Left kidney (tissue), 2 donors: Measurements from ENCODE around the gene CTLA4. TPM values are rescaled to one million over a fixed set of nuclear protein-coding genes. Genes with fewer than 3 reads are reported as not detected.

Source experiments
- DNase-seq: peaks from one replicate; pipeline ENCODE4 v3.0.0-alpha.2; 2013
- polyA plus RNA-seq: library from polyadenylated mRNA; unstranded; fragments of 120-200 nt; gene quantifications from one replicate; pipeline ENCODE4 v1.2.1, GENCODE V29; 2013; ENCODE audit not compliant: insufficient read length

CTLA4 gene
- polyA plus RNA-seq, 1 donor, result not detected

DNA sequence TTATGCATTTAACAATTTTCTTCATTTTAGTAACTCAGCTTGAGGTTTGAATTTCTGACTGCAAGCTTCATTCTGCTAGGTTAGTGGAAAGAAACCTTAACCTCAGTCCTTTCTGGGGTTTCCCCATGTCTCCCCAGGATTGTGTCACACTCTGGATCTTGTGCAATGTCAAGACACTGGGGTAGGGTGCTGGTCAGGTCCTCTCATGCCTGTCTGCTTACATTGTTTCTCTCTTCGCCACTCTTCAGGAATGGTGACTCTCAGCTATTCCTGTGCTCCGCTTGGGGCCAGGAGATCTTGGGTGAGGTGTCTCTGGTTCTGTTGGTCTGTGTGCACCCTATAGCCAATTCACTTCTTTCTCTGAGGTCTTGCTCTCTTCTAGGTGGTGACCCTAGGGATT lies 23.9 kb downstream of the CTLA4 start:
- DNase-seq, result no peak

DNA sequence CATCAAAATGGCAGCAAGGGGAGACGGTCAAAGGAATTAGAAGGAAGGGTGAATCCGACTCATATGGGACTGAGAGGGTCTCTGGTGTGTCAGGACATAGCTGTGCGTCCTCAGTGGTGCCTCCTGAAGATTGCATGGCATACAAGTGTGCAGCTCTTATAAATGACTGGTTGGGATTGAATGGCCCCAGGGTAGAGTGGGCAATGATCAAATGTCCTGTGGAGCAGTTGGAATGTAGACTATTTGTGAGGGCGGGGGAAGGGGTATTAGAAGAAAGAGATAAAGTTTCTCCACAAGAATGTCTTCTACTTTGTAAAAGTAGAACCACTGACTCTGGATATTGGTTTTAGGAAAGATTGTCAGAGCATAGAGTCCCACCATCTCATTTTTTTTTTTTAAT lies 24.6 kb downstream of the CTLA4 start:
- no peak for DNase-seq

DNA sequence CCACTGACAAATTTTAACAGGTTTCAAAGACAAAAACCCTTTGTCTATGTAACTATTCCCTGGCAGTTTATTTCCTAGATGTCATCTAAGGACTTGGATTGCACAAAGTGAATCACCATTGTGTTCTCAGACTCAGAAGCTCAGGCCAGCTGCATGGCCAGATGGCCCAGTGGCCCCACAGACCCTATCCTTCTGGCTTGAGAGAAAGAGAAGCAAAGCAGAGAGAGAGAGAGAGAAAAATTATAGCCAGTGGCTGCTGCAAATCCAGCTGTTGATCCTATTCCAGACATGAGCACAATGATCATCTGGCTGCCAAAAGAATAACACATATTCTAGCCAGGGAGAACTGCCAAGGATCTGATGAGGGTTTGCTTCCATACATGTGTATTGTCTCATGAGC lies 25.8 kb downstream of the CTLA4 start:
- no peak for DNase-seq

DNA sequence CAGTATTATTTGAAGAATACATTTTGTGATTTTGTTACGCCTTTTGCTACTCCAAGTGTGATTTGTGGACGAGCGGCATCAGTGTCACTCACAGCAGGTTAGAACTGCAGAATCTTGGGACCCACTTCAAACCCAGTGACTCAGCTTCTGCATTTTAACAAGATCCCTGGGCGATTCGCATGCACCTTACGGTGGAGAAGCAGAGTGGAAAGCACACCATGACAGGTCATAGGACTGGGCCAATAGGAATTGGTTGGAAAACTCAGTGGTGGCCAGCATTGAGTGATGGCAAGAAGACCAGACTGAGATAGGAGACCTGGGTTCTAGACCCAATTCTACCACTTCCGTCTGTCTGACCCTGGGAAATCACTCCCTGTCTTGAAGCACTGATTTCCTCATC lies 26.3 kb downstream of the CTLA4 start:
- no peak for DNase-seq

DNA sequence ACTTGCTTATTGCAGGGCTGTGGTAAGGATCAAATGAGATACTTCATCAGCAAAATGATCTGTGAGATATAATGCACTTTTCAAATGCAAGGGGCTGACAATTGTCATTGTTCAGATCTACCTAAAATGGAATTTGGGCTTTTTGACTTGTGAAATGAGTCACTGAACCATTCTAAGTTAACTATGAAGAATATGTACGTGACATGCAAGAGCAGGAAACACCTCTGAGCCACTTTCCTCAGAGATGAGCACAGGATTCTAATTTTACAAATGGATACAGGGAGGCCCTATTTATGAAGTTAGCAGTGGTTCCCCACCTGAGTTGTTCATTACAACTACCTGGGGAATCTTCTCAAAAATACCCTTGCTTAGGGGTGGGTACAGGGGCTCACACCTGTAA lies 26.7 kb downstream of the CTLA4 start:
- no peak for DNase-seq

DNA sequence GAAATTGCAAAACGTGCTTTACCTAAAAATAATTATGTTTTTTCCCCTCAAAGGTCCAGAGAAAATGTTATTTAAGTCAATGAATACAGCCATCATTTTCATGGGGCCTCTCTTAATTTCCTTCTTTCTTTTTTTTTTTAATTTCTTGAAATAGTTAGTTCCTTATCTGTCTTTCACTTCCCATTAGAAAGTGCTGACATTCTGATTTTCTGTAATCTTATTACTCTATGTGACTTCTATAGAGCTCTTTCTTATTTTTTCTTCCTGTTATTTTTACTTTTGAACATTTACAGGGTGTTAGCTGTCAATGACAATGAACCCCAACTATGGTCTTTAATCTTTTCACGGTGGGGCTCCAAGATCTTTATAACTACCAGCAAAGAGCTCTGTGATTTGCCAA lies 30.0 kb downstream of the CTLA4 start:
- DNase-seq, result no peak

DNA sequence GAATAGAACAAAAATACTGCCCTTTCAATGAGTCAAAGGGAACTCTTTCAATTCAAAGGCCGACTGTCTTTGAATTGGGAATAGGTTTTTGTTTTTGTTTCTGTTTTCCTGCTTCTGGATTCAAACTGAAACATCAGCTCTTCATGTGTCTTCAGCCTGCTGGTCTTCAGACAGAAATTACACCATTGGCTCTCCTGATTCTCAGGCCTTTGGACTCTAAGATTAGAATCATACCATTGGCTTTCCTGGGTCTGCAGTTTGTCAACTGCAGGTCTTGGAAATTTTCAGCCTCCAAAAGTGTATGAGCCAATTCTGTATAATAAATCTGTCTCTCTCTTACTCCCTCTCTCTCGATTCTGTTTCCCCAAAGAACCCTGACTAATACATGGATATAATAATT lies 31.1 kb downstream of the CTLA4 start:
- no peak for DNase-seq

DNA sequence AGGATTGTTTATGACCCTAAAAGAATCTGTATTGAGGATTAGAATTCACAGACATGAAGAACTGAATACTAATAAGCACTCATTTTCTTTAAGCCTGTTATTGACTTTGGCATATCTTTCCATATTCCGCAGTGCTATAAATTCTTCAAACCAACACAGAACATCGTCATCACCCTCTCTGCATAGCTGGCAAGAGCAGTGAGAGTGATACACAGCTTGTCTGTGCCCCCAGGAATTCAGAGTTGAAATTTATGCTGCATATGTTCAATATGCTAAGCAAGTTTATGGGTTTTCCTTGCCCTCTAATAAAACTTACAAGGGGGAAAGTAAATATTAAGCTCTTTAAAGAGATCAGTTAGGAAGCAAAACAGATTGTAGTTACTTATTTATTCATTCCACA lies 32.7 kb downstream of the CTLA4 start:
- no peak for DNase-seq

DNA sequence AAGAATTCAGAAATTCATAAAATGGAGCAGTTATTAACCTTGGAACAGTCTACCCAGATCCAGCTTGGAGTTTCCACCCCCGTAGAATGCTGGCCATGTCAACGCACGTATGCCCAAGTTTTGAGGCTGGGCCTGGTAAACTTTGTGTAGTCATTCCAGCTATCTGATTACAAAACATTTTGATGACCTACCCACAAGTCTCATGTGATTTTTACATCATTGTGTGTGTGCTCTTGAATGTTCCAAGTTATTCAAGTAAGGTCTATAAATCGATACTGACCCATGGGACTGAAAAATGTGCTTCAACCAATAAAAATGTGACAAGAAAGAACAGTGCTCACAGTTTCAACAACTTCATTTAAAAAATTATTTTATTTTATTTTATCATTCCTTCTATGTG lies 36.5 kb downstream of the CTLA4 start:
- DNase-seq, result no peak

DNA sequence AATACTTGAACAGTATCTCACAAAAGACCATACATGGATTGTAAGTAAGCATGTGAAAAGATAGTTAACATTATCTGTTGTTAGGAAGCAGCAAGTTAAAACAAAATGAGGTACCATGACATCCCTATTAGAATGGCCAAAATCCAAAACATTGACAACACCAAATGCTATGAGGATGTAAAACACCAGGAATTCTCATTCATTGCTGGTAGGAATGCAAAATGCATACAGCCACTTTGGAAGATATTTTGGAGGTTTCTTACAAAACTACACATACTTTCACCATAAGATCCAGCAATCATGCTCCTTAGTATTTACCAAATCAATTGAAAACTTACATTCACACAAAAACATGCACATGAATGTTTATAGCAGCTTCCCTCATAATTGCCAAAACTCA lies 38.1 kb downstream of the CTLA4 start:
- no peak for DNase-seq

DNA sequence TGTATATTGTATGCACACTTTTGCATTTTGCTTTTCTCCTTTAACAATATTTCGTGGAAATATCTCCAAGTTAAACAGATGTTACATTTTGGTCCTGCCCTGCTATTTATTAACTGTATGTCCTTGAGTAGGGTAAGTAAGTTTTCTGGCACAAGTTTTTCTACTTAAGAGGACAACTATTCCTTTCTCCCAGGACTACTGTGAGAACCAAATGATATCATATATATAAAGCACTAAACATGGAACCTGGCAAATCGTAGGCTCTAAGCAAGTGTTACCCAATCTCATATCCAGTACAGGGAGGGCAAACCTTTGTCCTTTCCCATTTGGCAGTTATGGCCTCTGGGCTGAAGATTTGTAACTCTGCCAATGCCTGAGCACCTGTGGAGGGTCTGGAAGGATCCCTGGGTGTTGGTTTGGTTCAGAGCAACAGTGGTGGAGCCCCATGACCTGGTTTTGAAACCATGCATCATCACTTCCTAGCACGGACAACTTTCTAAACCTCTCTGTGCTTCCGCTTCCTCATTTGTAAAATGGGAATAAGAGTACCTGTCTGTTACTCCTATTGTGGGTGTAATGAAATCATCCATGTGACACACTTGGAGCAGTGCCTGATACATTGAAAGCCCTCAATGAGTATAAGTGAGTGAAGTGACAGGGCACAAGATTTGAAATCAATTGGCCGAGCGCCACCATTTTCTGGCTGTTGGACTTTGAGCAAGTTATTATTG lies 40.7 kb downstream of the CTLA4 start:
- no peak for DNase-seq

DNA sequence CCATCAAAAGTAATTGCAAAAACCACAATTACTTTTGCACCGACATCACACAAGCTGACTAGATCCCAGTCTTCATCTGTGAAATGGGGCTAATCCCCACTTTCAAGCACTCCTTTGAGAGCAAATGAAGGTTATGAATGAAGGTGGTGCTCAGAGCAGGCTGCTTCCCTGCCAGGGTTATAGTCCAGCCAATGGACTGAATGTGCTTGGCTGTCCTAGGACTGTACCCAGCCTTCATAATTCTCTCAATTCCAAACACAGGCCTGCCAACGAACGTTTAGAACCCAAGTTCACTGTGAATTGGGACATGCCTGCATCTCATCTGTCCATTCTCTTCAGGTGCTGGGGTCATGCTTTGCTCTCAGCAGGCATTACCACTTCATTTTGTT lies 41.2 kb downstream of the CTLA4 start:
- DNase-seq, result no peak

DNA sequence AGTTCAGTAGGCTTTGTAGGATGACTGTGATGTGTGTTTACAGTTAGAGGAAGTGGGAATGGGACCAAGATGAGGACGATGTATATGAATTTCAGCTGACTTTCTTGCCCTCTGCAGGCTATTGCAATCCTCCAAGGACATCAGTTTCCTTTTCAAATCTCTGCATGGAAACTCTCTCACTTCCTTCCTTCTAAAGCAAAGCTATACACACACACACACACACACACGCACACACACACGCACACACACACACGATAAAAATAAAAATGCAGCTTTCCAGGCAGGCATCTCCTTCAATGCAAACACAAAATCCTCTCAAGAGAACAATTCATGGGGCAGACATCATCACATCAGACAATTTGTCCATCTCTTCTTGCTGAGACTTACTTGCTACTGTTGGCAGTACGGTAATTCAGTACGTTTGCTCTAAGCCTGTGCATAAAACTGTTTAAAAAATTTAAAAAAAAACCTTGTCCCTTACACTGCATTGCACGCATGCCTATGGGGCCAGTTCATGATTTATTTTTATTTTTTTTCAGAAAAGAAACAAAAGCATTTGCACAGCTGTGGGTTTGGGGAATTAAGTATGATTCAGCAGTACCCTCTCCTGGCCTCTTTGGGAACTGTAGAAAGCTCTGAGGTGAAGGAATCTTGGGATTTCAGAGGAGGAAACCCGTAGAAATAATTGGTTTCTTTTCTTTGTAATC lies 41.8 kb downstream of the CTLA4 start:
- DNase-seq, result peak; percentile 63

DNA sequence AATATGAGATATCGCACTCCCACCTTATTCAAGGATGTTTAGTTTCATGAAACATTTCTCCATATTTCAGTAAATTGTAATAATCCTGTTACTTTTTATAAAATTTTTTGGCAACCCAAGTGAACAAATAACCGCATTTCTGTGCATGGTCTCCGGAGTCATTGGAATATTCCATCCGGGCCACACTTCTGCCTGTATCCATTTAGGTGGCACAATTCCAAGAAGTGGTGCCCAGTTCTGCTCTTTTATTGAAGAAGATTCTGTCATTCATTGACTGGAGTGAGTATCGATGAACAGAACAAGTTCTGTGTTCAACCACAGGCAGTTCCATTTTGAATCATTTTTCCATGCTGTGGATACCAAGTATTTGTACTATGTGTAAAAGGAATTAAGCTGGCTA lies 42.4 kb downstream of the CTLA4 start:
- no peak for DNase-seq

DNA sequence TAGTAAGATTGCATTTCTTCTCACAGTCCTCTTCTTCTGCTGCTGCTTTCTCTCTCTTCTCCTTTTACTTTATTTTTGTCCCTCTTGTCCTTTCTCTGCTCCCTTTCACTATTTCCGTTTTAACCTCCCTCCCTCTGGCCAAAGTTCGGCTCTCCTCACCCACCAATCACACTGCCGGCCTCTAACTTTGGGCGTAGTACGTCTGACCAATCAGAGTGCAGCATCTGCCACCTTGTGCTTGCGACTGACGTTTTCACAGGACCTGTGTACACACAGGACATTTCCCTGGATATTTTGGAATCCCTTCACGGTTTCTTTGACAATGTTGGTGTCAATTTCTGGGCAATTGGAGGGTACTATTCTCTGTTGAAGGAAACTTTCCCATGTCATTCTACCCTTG lies 46.4 kb downstream of the CTLA4 start:
- no peak for DNase-seq

DNA sequence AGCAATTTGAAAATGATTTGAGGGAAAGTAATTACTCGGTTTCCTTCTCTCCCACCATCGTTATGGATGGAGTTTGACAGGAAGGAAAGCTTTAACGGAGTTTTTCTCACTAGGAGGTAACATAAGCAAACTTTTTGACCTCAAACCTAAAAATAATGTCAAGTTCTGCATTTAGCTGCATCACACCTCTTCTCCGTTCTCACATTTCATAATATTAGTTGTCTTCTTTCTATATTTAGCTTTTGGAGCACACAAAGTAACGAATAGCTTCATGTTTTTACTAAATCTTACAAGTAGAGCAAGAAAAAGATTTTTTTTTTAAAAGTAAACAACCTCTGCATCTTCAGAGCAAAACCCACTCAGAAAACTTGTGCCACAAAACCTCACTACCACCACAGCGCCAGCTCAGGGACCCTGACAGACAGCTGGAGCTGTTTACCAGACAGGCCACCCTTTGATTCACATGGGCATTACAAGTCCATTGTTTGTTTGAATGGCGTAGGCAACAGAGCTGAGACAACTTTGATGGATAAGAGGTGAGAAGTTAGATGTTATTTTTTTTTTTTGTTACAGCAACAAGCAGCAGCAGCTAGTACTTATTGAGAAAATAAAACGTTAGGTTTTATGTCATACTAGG lies 47.1 kb downstream of the CTLA4 start:
- no peak for DNase-seq

DNA sequence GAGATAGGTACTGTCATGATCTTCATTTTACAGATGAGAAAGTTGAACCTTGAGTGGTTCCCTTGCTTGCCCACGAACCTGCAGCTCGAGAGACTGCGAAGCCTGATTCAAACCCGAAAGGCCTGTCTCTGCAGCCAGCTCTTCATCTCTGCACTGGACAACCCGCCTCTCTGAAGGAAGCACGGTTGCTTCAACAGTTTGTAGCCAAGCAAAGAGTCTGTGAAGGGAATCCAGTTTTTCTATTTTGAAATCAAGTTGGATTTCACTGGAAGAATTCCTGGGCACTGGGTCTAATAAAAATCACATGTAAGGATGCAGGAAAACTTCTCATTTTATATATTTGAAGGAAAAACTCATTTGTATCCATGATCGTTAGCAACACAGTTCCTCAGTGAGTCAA lies 47.7 kb downstream of the CTLA4 start:
- no peak for DNase-seq

DNA sequence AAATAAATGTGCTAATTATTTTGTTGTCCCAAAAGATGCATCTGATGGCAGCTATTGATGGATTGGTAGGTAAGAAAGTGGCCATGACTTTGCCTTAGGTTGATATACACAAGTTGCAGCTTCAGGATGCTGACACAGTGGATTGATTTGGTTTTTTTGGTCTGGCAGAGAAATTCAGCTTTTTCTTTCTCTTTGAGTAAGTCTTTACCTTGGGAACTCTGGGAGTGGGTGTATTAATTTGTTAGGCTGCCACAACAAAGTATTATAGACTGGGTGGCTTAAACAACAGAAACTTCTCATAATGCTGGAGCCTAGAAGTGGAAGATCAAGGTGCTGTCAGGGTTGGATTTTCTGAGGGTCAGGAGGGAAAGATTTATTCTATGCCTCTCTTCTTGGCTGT lies 49.2 kb downstream of the CTLA4 start:
- DNase-seq, result no peak

DNA sequence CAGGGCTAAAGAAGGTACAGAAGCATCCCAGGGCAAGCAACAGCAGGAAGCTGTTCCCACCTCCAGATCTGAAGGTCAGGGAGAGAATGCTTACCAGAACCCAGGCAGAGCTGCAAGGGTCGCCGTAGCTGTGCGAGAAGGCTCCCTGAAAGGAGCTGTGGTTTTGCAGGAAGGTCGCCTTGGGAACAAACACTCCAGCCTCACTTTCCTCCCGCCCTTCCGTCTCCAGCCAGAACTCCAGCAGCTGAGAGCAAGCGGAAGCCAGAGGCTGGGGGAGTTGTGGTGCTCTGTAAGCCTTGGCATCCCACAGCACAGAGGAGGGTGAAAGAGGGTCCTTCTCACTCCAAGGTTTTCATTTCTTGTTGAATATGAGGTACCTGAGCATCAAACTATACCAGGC lies 50.7 kb downstream of the CTLA4 start:
- no peak for DNase-seq

DNA sequence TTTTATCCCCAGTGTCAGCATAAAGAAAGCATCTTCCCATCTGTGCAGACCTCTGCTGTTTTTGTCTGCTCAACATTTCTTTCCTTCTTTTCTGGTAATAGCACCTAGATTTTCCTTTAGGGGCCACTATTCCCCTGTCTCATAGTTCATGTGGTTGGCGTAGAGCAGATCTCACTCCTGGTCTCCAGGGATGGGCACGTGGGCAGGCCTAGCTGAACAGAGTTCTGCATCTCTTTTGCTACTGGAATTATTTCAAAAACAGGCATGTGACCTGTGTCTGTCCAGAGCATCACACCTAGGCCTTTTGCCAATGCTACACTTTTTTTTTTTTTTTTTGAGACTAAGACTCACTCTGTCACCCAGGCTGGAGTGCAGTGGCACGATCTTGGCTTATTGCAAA lies 51.3 kb downstream of the CTLA4 start:
- no peak for DNase-seq
